K562 (cell line): ENCODE data around the gene CASKIN1. TPM values are rescaled to one million over a fixed set of nuclear protein-coding genes. Genes with fewer than 3 reads are reported as not detected.

Source experiments
- CBFA2T3 ChIP-seq: fragments of 450-650 bp; IDR thresholded peaks from 2 replicates; pipeline ENCODE4 v1.6.1; 2017
- FUS ChIP-seq: fragments of 200-400 bp; formaldehyde crosslinking; optimal IDR thresholded peaks from 2 replicates; pipeline ENCODE3; 2017; ENCODE audit warnings: low read depth, low read length
- GTF2F1 ChIP-seq: IDR thresholded peaks from 2 replicates; pipeline ENCODE4 v1.6.1; 2011; ENCODE audit warnings: low read depth, low read length, improper control_type of control experiment
- NBN ChIP-seq: fragments of 450-650 bp; IDR thresholded peaks from 2 replicates; pipeline ENCODE4 v1.6.1; 2016; ENCODE audit warnings: low read depth, mild to moderate bottlenecking
- NFE2L1 ChIP-seq: fragments of 450-650 bp; IDR thresholded peaks from 2 replicates; pipeline ENCODE4 v1.6.1; 2016; ENCODE audit warnings: missing genetic modification characterization, low read depth, mild to moderate bottlenecking, missing compliant biosample characterization, moderate library complexity, borderline replicate concordance
- NR2C2 ChIP-seq, 2 experiments: fragments of 200-800 bp in 1 of 2; sonication (Bioruptor generic) in 1 of 2; sonication (generic) in 1 of 2; formaldehyde crosslinking in 1 of 2; IDR thresholded peaks; 2 replicates each; pipeline versions ENCODE4 v1.6.1 to v1.8.0; 2016 to 2022; ENCODE audit warnings: mild to moderate bottlenecking in 1 of 2, missing compliant biosample characterization in 1 of 2, missing genetic modification characterization in 1 of 2, missing genetic modification reagents in 1 of 2
- NR3C1 ChIP-seq: sonication (generic); formaldehyde crosslinking; IDR thresholded peaks from 2 replicates; pipeline ENCODE4 v1.8.1; 2022; ENCODE audit warnings: missing genetic modification reagents
- PHB2 ChIP-seq: fragments of 450-650 bp; IDR thresholded peaks from 2 replicates; pipeline ENCODE4 v1.6.1; 2017; ENCODE audit warnings: low read depth
- PYGO2 ChIP-seq: fragments of 450-650 bp; IDR thresholded peaks from 2 replicates; pipeline ENCODE4 v1.6.1; 2016; ENCODE audit warnings: mild to moderate bottlenecking, missing genetic modification characterization, moderate library complexity, missing compliant biosample characterization
- RAD51 ChIP-seq: fragments of 450-650 bp; IDR thresholded peaks from 2 replicates; pipeline ENCODE4 v1.7.1; 2016; ENCODE audit warnings: low read depth, mild to moderate bottlenecking, borderline replicate concordance
- SAFB ChIP-seq: fragments of 200-400 bp; formaldehyde crosslinking; IDR thresholded peaks from 2 replicates; pipeline ENCODE4 v1.6.1; 2017; ENCODE audit warnings: low read depth, low read length, borderline replicate concordance
- TCF7 ChIP-seq: sonication (generic); IDR thresholded peaks from 2 replicates; pipeline ENCODE4 v1.6.1; 2016; ENCODE audit warnings: antibody characterized with exemption, borderline replicate concordance
- ZNF263 ChIP-seq: sonication (generic); formaldehyde crosslinking; IDR thresholded peaks from 2 replicates; pipeline ENCODE4 v1.8.0; 2022; ENCODE audit warnings: mild to moderate bottlenecking, missing genetic modification reagents, borderline replicate concordance
- ZNF274 ChIP-seq: IDR thresholded peaks from 2 replicates; pipeline ENCODE4 v1.6.1; 2011; ENCODE audit warnings: low read depth, mild to moderate bottlenecking, low read length, moderate library complexity, borderline replicate concordance
- ZNF695 ChIP-seq: fragments of 450-650 bp; formaldehyde crosslinking; IDR thresholded peaks from 2 replicates; pipeline ENCODE4 v1.4.0; 2020; ENCODE audit warnings: mild to moderate bottlenecking, moderate library complexity
- ZNF707 ChIP-seq: fragments of 250-450 bp; sonication (Bioruptor Pico); conservative IDR thresholded peaks from 2 replicates; pipeline ENCODE4 v1.8.0; 2022; ENCODE audit warnings: inconsistent platforms, mild to moderate bottlenecking, moderate library complexity
- ZNF75A ChIP-seq: fragments of 450-650 bp; formaldehyde crosslinking; IDR thresholded peaks from 2 replicates; pipeline ENCODE4 v1.4.0; 2020; ENCODE audit warnings: mild to moderate bottlenecking
- polyA plus RNA-seq, 8 experiments: library from polyadenylated mRNA; depleted of rRNA in 4 of 8; stranded (reverse) in 5 of 8; unstranded in 3 of 8; fragments of >200 nt; fragmentation: Nextera tagmentation in 2 of 8; fragmentation: Illumina TruSeq in 1 of 8; extraction: Ambion mirVana in 2 of 8; extraction: Trizol in 1 of 8; gene quantifications; 2 replicates each; pipeline versions ENCODE4 v1.2.1 to v1.2.3, GENCODE V29; 2011 to 2014; ENCODE audit warnings: inconsistent platforms in 1 of 8, missing spikeins in 1 of 8
- total RNA-seq, 7 experiments: library from RNA; depleted of rRNA in 6 of 7; stranded (reverse); fragments of >200 nt in 6 of 7; fragmentation: Illumina TruSeq in 2 of 7; extraction: Trizol in 2 of 7; gene quantifications; 2 replicates each; pipeline versions ENCODE4 v1.2.1 to v1.2.3, GENCODE V29; 2011 to 2021; ENCODE audit warnings: low replicate concordance in 1 of 7
- TF ChIP-seq, protein P1 (sequence below): fragments of 250-450 bp; sonication (Bioruptor Pico); IDR thresholded peaks from 2 replicates; pipeline ENCODE4 v1.4.0; 2020; ENCODE audit warnings: mild to moderate bottlenecking, moderate library complexity, borderline replicate concordance
- TF ChIP-seq, protein P2 (sequence below): sonication (generic); formaldehyde crosslinking; IDR thresholded peaks from 2 replicates; pipeline ENCODE4 v1.9.0; 2022; ENCODE audit warnings: mild to moderate bottlenecking, missing genetic modification reagents
- TF ChIP-seq, protein P3 (sequence below): IDR thresholded peaks from 3 replicates; pipeline ENCODE4 v1.6.1; 2011; ENCODE audit warnings: borderline replicate concordance, mild to moderate bottlenecking; ENCODE audit not compliant: insufficient read length, insufficient read depth
- TF ChIP-seq, protein P4 (sequence below): sonication (generic); formaldehyde crosslinking; IDR thresholded peaks from 2 replicates; pipeline ENCODE4 v1.5.0; 2020; ENCODE audit warnings: missing genetic modification reagents
- TF ChIP-seq, protein P5 (sequence below): fragments of 250-450 bp; sonication (Bioruptor Pico); IDR thresholded peaks from 2 replicates; pipeline ENCODE4 v1.5.0; 2021

Gene CASKIN1
- total and polyA plus RNA-seq, 9 of the 15 experiments (the other 6 are each of a cell fraction or from before 2014, with no cell fraction given) = 0.15 to 4.5 (median 1.5) TPM; not detected in 2

DNA sequence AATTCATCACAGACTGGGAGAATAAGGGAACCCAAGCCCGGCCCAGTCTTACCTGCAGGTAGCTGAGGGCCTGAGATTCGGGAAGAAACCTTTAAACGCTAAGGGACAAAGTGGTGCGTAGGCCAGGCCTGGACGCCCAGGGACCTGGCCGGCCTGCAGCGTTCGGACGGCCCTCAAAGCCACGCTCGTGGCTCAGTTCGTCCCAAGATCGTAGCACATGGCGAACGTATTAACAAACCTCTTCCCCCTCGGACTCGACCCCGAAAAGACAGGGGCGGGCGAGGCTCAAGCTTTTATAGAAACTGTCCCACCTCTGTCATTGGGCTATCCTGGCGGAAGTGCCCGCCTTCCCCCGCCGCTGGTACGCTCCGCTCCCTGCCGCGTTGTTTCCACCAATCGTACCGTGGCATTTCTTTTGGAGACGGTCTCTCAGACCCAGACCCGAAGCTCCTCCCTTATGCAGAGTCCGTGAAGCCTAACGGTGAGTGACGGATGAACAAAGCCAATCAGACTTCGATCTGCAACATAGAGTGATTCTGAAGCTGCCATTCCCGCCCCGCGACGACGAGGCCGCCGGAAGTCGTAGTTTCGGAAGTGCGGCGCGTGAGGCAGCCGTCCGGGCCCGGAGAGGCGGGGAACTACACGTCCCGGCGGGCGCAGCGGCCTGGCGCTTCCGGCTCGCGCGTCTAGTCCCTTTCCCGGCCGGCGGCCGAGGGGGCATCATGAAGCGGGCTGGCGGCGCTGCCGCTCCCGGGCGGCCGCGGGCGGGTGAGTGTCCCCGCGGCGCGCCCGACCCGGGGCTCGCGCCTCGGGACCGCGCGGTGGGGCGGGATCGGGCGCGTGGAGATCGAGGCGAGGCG, 41.1 kb downstream of the CASKIN1 start, which contains the start of gene TRAF7 (continued):
- TF ChIP-seq, protein P1, sequence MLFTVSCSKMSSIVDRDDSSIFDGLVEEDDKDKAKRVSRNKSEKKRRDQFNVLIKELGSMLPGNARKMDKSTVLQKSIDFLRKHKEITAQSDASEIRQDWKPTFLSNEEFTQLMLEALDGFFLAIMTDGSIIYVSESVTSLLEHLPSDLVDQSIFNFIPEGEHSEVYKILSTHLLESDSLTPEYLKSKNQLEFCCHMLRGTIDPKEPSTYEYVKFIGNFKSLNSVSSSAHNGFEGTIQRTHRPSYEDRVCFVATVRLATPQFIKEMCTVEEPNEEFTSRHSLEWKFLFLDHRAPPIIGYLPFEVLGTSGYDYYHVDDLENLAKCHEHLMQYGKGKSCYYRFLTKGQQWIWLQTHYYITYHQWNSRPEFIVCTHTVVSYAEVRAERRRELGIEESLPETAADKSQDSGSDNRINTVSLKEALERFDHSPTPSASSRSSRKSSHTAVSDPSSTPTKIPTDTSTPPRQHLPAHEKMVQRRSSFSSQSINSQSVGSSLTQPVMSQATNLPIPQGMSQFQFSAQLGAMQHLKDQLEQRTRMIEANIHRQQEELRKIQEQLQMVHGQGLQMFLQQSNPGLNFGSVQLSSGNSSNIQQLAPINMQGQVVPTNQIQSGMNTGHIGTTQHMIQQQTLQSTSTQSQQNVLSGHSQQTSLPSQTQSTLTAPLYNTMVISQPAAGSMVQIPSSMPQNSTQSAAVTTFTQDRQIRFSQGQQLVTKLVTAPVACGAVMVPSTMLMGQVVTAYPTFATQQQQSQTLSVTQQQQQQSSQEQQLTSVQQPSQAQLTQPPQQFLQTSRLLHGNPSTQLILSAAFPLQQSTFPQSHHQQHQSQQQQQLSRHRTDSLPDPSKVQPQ (CRISPR knock-in tag) = no peak
- TF ChIP-seq TCF7 = peak; percentile 56; the same call in 1 of the 2 replicates
- TF ChIP-seq NR2C2 (CRISPR knock-in tag; IDR thresholded peaks at IDR 0.05) = peak; percentile 13; the same call in 1 of the 2 replicates
- peak; percentile 94 for TF ChIP-seq NR2C2 (tag; IDR thresholded peaks at IDR 0.05)
- TF ChIP-seq ZNF274 = no peak
- TF ChIP-seq, protein P2, sequence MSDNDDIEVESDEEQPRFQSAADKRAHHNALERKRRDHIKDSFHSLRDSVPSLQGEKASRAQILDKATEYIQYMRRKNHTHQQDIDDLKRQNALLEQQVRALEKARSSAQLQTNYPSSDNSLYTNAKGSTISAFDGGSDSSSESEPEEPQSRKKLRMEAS (CRISPR knock-in tag) = peak; percentile 95
- TF ChIP-seq PYGO2 (tag) = no peak
- TF ChIP-seq RAD51 = no peak
- no peak for TF ChIP-seq NFE2L1 (tag)
- TF ChIP-seq FUS = no peak
- TF ChIP-seq PHB2 = no peak
- no peak for TF ChIP-seq SAFB
- TF ChIP-seq, protein P3, sequence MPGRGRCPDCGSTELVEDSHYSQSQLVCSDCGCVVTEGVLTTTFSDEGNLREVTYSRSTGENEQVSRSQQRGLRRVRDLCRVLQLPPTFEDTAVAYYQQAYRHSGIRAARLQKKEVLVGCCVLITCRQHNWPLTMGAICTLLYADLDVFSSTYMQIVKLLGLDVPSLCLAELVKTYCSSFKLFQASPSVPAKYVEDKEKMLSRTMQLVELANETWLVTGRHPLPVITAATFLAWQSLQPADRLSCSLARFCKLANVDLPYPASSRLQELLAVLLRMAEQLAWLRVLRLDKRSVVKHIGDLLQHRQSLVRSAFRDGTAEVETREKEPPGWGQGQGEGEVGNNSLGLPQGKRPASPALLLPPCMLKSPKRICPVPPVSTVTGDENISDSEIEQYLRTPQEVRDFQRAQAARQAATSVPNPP = no peak
- TF ChIP-seq ZNF695 (CRISPR knock-in tag) = no peak
- TF ChIP-seq, protein P4, sequence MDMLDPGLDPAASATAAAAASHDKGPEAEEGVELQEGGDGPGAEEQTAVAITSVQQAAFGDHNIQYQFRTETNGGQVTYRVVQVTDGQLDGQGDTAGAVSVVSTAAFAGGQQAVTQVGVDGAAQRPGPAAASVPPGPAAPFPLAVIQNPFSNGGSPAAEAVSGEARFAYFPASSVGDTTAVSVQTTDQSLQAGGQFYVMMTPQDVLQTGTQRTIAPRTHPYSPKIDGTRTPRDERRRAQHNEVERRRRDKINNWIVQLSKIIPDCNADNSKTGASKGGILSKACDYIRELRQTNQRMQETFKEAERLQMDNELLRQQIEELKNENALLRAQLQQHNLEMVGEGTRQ (CRISPR knock-in tag) = no peak
- TF ChIP-seq, protein P5, sequence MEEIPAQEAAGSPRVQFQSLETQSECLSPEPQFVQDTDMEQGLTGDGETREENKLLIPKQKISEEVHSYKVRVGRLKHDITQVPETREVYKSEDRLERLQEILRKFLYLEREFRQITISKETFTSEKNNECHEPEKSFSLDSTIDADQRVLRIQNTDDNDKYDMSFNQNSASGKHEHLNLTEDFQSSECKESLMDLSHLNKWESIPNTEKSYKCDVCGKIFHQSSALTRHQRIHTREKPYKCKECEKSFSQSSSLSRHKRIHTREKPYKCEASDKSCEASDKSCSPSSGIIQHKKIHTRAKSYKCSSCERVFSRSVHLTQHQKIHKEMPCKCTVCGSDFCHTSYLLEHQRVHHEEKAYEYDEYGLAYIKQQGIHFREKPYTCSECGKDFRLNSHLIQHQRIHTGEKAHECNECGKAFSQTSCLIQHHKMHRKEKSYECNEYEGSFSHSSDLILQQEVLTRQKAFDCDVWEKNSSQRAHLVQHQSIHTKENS = no peak
- peak; percentile 98 for TF ChIP-seq GTF2F1
- no peak for TF ChIP-seq CBFA2T3
- peak; percentile 72; the same call in 1 of the 2 replicates for TF ChIP-seq ZNF263
- no peak for TF ChIP-seq ZNF707 (CRISPR knock-in tag)
- TF ChIP-seq NR3C1 = no peak
- peak; percentile 58; the same call in 1 of the 2 replicates for TF ChIP-seq NBN
- no peak for TF ChIP-seq ZNF75A (CRISPR knock-in tag)
